Thyroid gland (tissue), 4 donors: ENCODE results near the gene PMP22. TPM values are rescaled to one million over a fixed set of nuclear protein-coding genes. Genes with fewer than 3 reads are reported as not detected.
A peak's percentile ranks its signal among the peaks of the same experiment; 100 is the strongest.

Experiments used
- DNase-seq, 2 donors: peaks; one replicate each; pipeline ENCODE4 v3.0.0-alpha.2; 2019
- H3K27ac ChIP-seq, 3 donors: fragments of 200-600 bp; sonication (generic); 1 replicate in 2 of 3; 2 replicates in 1 of 3; pipeline ENCODE4 v1.5.1; 2016 to 2019; ENCODE audit warnings: mild to moderate bottlenecking in 1 of 3, moderate library complexity in 1 of 3
- H3K27me3 ChIP-seq: fragments of 200-600 bp; sonication (generic); one replicate; pipeline ENCODE4 v1.5.1; 2019
- H3K36me3 ChIP-seq, 2 donors: fragments of 200-600 bp; sonication (generic); one replicate each; pipeline ENCODE4 v1.5.1; 2016 to 2019
- H3K4me1 ChIP-seq, 2 donors: fragments of 200-600 bp; sonication (generic); one replicate each; pipeline ENCODE4 v1.5.1; 2017 to 2019
- H3K4me3 ChIP-seq, 3 donors: fragments of 200-600 bp; sonication (generic); replicated peaks in 1 of 3; 1 replicate in 2 of 3; 2 replicates in 1 of 3; pipeline ENCODE4 v1.5.1; 2016; ENCODE audit warnings: mild to moderate bottlenecking in 1 of 3
- H3K9me3 ChIP-seq: fragments of 200-600 bp; sonication (generic); one replicate; pipeline ENCODE4 v1.5.1; 2017
- POLR2A ChIP-seq, 2 donors: fragments of 450-650 bp; IDR thresholded peaks; one replicate each; pipeline ENCODE4 v1.6.1; 2017; ENCODE audit warnings: antibody characterized with exemption in 2 of 2, mild to moderate bottlenecking in 2 of 2, moderate library complexity in 1 of 2
- WGBS, 2 donors: methylation state at CpG; one replicate each; pipeline ENCODE4 v1.1.5; 2017; 5-methylcytosine and 5-hydroxymethylcytosine counted together
- intact Hi-C: fragments of 100-400 bp; cut with DNase I; formaldehyde crosslinking; loops from one replicate; pipeline ENCODE4 v1.15.1; 2023
- total RNA-seq, 4 donors: library from RNA; depleted of rRNA; stranded (reverse); fragments of >200 nt; gene quantifications; one replicate each; pipeline ENCODE4 v1.2.3, GENCODE V29; 2016
- TF ChIP-seq, protein P1 (sequence below), 6 experiments: fragments of 200-600 bp in 3 of 6; fragments of 450-650 bp in 3 of 6; sonication (generic) in 3 of 6; IDR thresholded peaks; one replicate each; pipeline ENCODE4 v1.5.1; 2016 to 2019; ENCODE audit warnings: antibody characterized with exemption in 6 of 6, mild to moderate bottlenecking in 2 of 6, inconsistent platforms in 1 of 6, moderate library complexity in 1 of 6

The PMP22 gene
- total RNA-seq, 4 donors from 2014 or later = 61.0 to 254 (median 109) TPM

DNA sequence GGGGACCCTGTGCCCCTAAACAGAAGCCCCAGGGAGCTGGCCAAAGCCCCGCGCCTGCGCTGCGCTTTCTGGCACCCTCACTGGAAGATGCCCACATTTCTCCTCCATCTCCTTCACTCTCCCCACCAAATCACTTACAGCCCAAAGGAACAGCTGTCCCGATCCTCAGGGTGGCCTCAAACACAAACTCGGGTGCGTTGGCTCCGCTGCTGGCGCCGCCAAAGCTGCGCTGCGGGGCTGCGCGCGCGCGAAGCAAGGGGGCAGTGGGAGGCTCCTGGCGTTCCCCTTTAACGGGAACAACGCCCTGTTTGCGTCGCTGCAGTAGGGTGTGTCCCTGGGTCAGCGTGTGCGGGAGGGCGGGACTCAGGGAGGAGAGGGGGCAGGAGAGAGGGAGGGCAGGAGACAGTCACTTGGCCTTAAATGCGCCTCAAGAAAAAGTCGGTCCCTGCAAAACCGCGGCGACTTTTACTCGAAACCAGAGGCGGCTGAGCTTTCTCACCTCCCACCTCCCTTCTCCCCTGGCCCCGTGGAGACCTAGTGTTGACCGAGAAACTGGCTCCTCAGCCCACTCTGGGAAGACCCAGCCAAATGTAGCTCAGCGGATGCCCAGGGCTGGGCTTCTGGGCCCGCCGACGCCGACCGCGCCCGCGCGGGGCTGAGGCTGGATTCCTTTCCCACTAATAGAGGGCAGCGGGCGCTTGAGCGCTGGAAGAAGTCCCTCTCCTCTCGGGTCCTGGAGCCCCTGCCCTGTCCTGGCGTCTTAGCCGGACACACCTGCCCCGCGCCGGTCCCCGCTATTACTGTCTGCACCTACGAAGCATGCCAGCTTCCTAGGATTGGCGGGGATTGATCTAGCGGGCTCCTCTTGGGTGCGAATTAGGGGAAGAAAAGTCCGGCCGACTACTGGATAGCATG is 2.6 kb downstream of the PMP22 start:
- peaks cover 8 to 18% of the 10 kb centered on the region in 2 donors for H3K36me3 ChIP-seq
- intact Hi-C loops = no loop called here
- DNase-seq = peak; percentile 83 to 85
- peak overlapping the region; percentile 92 to 99 (median 95) for H3K27ac ChIP-seq
- H3K27me3 ChIP-seq = no peaks in the 10 kb centered on the region
- H3K4me3 ChIP-seq = peak overlapping the region; percentile 2 to 76 (median 14)
- peak; percentile 83 to 85 for TF ChIP-seq POLR2A (IDR thresholded peaks at IDR 0.05)
- TF ChIP-seq, protein P1, sequence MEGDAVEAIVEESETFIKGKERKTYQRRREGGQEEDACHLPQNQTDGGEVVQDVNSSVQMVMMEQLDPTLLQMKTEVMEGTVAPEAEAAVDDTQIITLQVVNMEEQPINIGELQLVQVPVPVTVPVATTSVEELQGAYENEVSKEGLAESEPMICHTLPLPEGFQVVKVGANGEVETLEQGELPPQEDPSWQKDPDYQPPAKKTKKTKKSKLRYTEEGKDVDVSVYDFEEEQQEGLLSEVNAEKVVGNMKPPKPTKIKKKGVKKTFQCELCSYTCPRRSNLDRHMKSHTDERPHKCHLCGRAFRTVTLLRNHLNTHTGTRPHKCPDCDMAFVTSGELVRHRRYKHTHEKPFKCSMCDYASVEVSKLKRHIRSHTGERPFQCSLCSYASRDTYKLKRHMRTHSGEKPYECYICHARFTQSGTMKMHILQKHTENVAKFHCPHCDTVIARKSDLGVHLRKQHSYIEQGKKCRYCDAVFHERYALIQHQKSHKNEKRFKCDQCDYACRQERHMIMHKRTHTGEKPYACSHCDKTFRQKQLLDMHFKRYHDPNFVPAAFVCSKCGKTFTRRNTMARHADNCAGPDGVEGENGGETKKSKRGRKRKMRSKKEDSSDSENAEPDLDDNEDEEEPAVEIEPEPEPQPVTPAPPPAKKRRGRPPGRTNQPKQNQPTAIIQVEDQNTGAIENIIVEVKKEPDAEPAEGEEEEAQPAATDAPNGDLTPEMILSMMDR (IDR thresholded peaks at IDR 0.05) = peak in 1 of 6 experiments; percentile 7
- 1 to 7% methylated on average over 20 to 43 of the region's 60 CpGs for WGBS, 2 donors
- H3K4me1 ChIP-seq = peaks cover 49 to 53% of the 10 kb centered on the region in 2 donors
- no peaks in the 10 kb centered on the region for H3K9me3 ChIP-seq

DNA sequence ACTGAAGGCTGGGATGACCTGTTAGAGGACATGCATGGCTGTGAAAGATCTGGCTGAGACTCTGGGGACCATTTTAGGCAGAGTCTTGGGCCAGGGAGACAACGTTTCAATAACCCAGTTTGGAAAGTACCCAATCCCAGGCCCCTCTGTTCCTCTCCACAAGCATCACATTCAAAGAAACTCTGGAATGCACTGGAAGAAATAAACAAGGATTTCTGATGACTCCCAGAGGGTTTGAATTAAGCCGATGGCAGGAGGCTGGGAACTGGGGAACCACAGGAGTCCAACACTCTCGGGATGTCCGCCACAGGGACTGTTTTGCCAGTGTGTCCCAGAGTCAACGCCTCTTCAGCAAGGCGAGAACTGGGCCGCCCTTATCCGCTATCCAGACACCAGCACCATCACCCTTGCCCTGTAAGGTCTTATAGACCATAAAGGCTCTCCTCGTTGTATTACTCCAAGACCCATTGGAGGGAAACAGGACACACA is 3.3 kb downstream of the PMP22 start:
- Histone ChIP-seq H3K27me3 (no peaks in the 10 kb centered on the region), H3K4me3 (peak overlapping the region; percentile 2 to 76 (median 14)), H3K27ac (peak overlapping the region; percentile 92 to 99 (median 95)), H3K4me1 (peaks cover 56 to 60% of the 10 kb centered on the region in 2 donors), H3K36me3 (peaks cover 8 to 20% of the 10 kb centered on the region in 2 donors), H3K9me3 (no peaks in the 10 kb centered on the region)
- no peak for TF ChIP-seq POLR2A (IDR thresholded peaks at IDR 0.05)
- TF ChIP-seq, protein P1 (IDR thresholded peaks at IDR 0.05) = no peak
- 6 to 17% methylated on average over 9 of the region's 9 CpGs for WGBS, 2 donors
- intact Hi-C loops = loop anchor here (2.0 kb wide), 1 partner anchor 241 kb away; no protein-coding TSS in a partner anchor
- DNase-seq = peak; percentile 31 to 37

DNA sequence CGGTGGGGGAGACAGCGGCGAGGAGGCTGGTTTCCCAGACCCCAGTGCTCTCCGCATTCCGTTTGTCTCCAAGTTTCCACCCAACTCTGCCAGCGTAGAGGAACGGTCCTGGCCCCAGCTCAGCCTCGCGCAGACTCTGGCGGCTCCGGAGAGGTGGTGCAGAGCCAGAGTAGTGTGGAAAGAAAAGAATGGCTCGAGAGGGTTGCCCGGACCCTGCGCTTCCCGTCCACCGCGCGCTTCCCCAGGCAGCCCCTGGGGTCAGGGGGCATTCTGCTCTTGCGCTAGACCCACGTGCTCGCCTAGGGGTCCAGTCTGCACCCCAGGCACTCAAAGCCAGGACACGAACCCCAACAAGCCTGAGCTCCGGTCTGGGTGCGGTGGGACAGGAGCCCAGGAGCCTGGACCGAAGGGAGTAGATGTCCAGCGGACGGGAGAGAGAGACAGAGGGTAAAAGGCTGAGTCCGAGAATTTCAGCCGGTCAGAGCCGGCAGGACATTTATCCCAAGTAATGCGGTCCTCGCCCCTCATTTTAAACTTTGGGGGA is 3.8 kb downstream of the PMP22 start:
- WGBS, 2 donors = 4 to 8% methylated on average over 17 to 32 of the region's 32 CpGs
- H3K4me1 ChIP-seq = peaks cover 61% of the 10 kb centered on the region in 2 donors
- intact Hi-C loops = loop anchor here (2.0 kb wide), 1 partner anchor 241 kb away; no protein-coding TSS in a partner anchor
- no peaks in the 10 kb centered on the region for H3K9me3 ChIP-seq
- peak overlapping the region; percentile 0 to 76 (median 14) for H3K4me3 ChIP-seq
- peak overlapping the region; percentile 92 to 99 (median 95) for H3K27ac ChIP-seq
- peak; percentile 70 to 76 for DNase-seq
- no peaks in the 10 kb centered on the region for H3K27me3 ChIP-seq
- TF ChIP-seq POLR2A (IDR thresholded peaks at IDR 0.05) = peak in 1 of 2 donors; percentile 38
- TF ChIP-seq, protein P1 (IDR thresholded peaks at IDR 0.05) = peak in 1 of 6 experiments; percentile 57
- H3K36me3 ChIP-seq = peaks cover 8 to 26% of the 10 kb centered on the region in 2 donors

DNA sequence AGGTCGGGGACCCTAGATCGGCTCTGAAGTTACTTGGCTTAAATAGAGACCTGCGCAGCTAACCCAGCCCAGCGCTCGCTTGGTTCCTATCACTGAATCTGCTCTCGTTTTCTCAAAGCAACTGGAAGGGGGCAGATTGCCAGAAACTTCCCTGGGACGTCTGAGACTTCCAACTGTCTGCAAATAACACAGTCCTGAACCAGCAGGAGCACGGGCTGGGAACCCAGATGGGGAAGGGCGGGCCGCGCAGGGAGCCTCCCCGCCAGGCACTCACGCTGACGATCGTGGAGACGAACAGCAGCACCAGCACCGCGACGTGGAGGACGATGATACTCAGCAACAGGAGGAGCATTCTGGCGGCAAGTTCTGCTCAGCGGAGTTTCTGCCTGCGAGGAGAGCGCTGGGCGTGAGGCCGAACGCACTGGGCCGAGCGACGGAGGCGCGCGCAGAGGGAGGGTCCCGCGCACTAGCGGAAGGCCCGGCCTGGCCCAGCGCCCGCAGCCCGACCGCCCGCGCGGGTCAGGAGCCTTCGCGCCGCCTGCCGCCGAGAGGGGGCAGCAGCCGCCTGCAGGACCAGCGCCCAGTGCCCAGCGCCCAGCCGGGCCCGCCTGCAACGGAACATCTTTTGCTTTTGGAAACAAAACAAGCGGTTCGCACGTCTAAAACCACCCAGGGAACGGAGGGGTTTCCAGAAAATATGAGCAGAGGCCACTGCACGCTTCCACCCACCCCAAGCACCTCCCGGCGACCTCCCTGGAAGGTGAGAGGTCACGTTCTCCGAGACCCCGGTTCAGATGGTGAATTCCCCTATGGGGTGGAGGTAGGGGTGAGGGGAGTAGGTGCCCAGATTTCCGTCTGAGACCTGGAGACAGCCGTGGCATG is 4.5 kb downstream of the PMP22 start:
- Histone ChIP-seq H3K27me3 (no peaks in the 10 kb centered on the region), H3K36me3 (peaks cover 8 to 33% of the 10 kb centered on the region in 2 donors), H3K27ac (peak overlapping the region; percentile 92 to 99 (median 95)), H3K4me1 (peaks cover 59 to 65% of the 10 kb centered on the region in 2 donors), H3K9me3 (no peaks in the 10 kb centered on the region), H3K4me3 (peak overlapping the region; percentile 0 to 76 (median 50))
- DNase-seq = peak; percentile 92 to 93
- intact Hi-C loops = loop anchor here (2.0 kb wide), 1 partner anchor 242 kb away; no protein-coding TSS in a partner anchor
- WGBS, 2 donors = 0 to 5% methylated on average over 11 to 18 of the region's 67 CpGs
- peak; percentile 21 to 69 for TF ChIP-seq POLR2A (IDR thresholded peaks at IDR 0.05)
- TF ChIP-seq, protein P1 (IDR thresholded peaks at IDR 0.05) = peak in 4 of 6 experiments; percentile 81 to 97 (median 96)
